H1 (cell line): ENCODE data around the gene DPEP3.

Experiments
- CTCF ChIP-seq, 3 experiments: IDR thresholded peaks; 1 replicate in 2 of 3; 2 replicates in 1 of 3; pipeline versions ENCODE4 v1.5.1 to v1.6.1; 2011; ENCODE audit warnings: low read length in 3 of 3, mild to moderate bottlenecking in 3 of 3, inconsistent platforms in 2 of 3, low read depth in 1 of 3, moderate library complexity in 1 of 3; ENCODE audit not compliant: insufficient read depth in 1 of 3; ENCODE audit errors: control extremely low read depth in 1 of 3
- GTF2F1 ChIP-seq: IDR thresholded peaks from 2 replicates; pipeline ENCODE4 v1.6.1; 2012; ENCODE audit warnings: low read depth, low read length, improper control_type of control experiment, borderline replicate concordance
- KDM1A ChIP-seq: fragments of 200-600, 300-600 bp; sonication (generic); IDR thresholded peaks from 2 replicates; pipeline ENCODE4 v1.7.1; 2016; ENCODE audit warnings: mild to moderate bottlenecking, low read length, borderline replicate concordance
- MAFK ChIP-seq: IDR thresholded peaks from 2 replicates; pipeline ENCODE4 v1.6.1; 2012; ENCODE audit warnings: low read depth, mild to moderate bottlenecking, improper control_type of control experiment, low read length
- POLR2A ChIP-seq, 2 experiments: IDR thresholded peaks; 1 replicate in 1 of 2; 2 replicates in 1 of 2; pipeline ENCODE4 v1.6.1; 2011; ENCODE audit warnings: low read depth in 2 of 2, low read length in 2 of 2, mild to moderate bottlenecking in 2 of 2; ENCODE audit errors: control extremely low read depth in 1 of 2
- SIN3A ChIP-seq, 2 experiments: IDR thresholded peaks in 1 of 2; conservative IDR thresholded peaks in 1 of 2; 2 replicates each; pipeline ENCODE4 v1.6.1; 2011 to 2012; ENCODE audit warnings: low read length in 2 of 2, improper control_type of control experiment in 1 of 2, low read depth in 1 of 2, mild to moderate bottlenecking in 1 of 2
- TEAD4 ChIP-seq: IDR thresholded peaks from 2 replicates; pipeline ENCODE4 v1.6.1; 2012; ENCODE audit warnings: low read depth, low read length, inconsistent platforms, mixed read lengths

- TF ChIP-seq TEAD4 (no peak), MAFK (no peak), KDM1A (no peak), CTCF (IDR thresholded peaks at IDR 0.05; ENCODE audit: control extremely low read depth in 1 of 3, insufficient read depth in 1 of 3, low read depth in 1 of 3, low read length in 3 of 3) (no peak), SIN3A (conservative IDR thresholded peaks at IDR 0.05 in 1 of 2, IDR thresholded peaks at IDR 0.05 in 1 of 2; ENCODE audit: low read depth in 1 of 2, low read length in 2 of 2) (no peak), GTF2F1 (no peak), POLR2A (IDR thresholded peaks at IDR 0.05; ENCODE audit: control extremely low read depth in 1 of 2, low read depth in 2 of 2, low read length in 2 of 2) (no peak)
Observed at GRCh38 chr16:67943256-67943618, 37.1 kb downstream of the DPEP3 start.
